ENCODE measurements around the gene CIT.
A peak's percentile ranks its signal among the peaks of the same experiment; 100 is the strongest.
"Not testable (repeated sequence)": the region's sequence is repeated elsewhere in the genome, so short reads cannot be mapped to it uniquely, and the experiment has no call there.

CIT gene

DNA sequence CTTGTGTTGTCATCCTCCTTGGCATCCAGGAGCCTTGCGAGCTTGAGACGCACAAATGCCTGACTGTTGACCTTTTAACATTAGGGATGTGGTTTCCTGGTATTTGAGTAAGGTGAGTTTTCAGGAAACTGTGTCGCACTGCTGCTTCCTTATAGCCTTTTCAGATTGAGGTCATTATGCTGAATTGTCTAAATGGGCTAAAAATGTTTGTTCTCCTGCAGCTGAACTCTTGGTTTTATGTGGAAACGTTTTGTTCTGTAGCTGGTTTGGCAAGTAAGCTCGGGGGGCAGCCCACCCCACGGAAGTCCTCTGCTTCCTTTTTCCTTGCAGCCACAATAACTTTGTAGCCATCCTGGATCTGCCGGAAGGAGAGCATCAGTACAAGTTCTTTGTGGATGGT lies 203.5 kb downstream of the CIT start:
- no peak for DNase-seq (ENCODE audit: low spot score)

GRCh38 chr12:119672194-119672593 lies 204.9 kb downstream of the CIT start:
- peak; percentile 67 for DNase-seq (ENCODE audit: low spot score)

DNA sequence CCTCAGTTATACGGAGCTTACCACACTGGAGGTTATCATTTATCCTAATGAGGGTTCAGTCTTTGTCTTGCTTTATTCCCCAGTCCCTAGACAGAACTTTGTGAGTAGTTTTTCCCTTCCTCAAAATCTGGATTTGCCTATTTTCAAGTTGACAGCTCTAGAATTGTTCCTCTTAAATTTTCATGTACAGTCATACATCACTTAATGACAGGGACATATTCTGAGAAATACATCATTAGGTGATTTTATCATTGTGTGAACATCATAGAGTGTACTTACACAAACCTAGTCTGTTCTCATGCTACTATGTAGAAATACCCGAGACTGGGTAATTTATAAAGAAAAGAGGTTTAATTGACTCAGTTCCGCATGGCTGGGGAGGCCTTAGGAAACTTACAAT lies 206.1 kb downstream of the CIT start:
- DNase-seq (ENCODE audit: low spot score), result peak; percentile 28

GRCh38 chr12:119669744-119670472 lies 207.2 kb downstream of the CIT start:
- DNase-seq (ENCODE audit: low spot score), result peak; percentile 39

GRCh38 chr12:119668324-119668841 lies 208.7 kb downstream of the CIT start:
- DNase-seq (ENCODE audit: low spot score), result peak; percentile 40

- peak; percentile 99 for DNase-seq (ENCODE audit: low spot score)
These were observed 209.4 kb downstream of the CIT start, which contains the start of gene PRKAB1 for GRCh38 chr12:119667577-119668323. PRKAB1 (plus strand) TSS chr12:119668133; CDS start chr12:119668245, 112 bp downstream.

DNA sequence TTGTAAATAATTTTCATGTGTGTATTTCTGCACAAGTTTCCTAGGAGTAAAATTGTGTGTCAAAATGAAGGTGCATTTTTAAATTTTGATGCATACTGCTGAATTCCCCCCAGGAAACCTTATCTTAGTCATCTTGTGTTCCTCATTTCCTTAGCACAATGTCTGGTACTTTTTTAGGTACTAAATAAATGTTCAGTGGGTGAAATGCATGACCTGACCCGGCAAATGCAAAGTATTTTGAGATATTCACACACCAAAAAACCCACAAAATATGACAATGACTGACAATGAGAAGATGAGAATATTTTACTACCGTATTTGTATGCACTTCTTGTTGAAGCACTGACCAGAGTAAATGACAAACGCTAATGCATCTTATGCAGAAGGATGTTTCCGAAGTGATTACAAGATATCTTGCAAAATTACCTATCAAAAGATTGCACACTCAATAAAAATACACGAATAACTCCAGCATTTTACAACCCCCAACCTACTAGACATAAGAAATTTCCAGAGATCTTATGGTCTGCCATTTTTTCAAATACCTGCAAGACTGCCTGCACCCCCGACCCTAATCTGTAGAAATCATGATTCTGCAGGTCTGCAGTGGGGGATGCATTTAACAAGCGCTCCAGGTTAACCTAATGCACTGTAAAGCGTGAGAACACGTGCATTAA lies 210.1 kb downstream of the CIT start:
- no peak for DNase-seq (ENCODE audit: low spot score)

DNA sequence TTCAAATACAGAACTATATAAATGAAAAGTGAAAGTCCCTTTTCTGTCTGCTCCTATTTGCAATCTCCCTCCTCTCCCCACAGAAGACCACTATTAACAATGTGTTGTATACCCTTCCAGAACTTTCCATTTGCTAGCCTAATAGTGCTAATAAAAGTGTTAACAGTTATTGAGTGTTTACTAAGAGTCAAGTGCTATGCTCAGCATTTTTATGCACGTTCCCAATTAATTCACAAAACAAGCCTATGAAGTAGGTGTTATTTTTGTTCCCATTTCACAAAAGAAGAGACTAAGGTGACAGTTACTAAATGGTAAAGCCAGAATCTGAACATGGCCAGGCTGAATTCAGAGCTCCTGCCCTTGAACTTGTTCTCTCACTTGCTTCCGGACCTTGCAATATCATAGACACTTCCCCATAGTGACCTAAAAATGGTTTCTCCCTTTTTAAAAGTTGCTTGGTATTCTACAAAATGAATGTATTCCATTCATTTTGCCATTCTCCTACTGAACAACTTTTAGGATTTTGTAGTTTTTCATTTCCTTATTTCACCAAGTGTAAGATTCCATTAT lies 210.8 kb downstream of the CIT start:
- DNase-seq (ENCODE audit: low spot score), result peak; percentile 43

GRCh38 chr12:119665164-119665929 lies 211.8 kb downstream of the CIT start:
- peak; percentile 94 for DNase-seq (ENCODE audit: low spot score)

- DNase-seq (ENCODE audit: low spot score), result peak; percentile 24
These were observed 212.5 kb downstream of the CIT start for GRCh38 chr12:119664642-119665041.

GRCh38 chr12:119661882-119662281 lies 215.2 kb downstream of the CIT start:
- DNase-seq (ENCODE audit: low spot score), result peak; percentile 17

DNA sequence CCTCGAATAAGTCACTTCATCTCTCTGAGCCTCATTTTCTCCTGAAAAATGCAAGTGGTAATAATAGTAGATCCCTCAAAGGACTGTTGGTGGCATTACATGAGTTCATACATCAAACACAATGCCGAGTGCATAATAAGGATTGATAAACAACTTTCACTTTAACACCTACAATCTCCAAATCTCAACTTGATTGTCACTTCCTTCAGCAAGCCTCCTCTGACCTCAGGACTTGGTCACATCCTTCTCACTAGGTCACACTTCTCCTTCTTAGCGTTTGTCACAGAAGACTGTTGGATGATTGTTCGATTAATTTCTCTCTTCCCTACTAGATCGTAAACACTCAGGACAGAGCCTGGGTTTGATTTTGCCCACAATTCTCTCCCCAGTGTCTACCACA lies 217.0 kb downstream of the CIT start:
- no peak for DNase-seq (ENCODE audit: low spot score)

GRCh38 chr12:119659289-119659897 lies 217.7 kb downstream of the CIT start:
- peak; percentile 78 for DNase-seq (ENCODE audit: low spot score)

DNA sequence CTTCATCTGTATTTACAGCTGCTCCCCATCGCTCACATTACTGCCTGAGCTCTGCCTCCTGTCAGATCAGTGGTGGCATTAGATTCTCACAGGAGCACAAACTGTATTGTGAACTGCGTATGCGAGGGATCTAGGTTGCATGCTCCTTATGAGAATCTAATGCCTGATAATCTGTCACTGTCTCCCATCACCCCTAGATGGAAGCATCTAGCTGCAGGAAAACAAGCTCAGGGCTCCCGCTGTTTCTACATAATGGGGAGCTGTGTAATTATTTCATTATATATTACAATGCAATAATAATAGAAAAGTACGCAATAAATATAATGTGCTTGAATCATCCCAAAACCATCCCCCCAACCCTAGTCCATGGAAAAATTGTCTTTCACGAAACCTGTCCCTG lies 219.0 kb downstream of the CIT start:
- DNase-seq (ENCODE audit: low spot score), result not testable (repeated sequence)

DNA sequence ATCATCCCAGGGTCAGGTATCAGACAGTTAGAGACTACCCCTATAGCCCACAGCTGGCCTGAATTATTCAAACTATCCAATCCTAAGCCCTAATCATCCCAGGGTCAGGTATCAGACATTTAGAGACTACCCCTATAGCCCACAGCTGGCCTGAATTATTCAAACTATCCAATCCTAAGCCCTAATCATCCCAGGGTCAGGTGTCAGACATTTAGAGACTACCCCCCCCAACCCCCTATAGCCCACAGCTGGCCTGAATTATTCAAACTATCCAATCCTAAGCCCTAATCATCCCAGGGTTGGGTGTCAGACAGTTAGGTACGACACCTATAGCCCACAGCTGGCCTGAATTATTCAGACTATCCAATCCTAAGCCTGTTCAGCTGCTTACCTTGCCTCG lies 220.1 kb downstream of the CIT start:
- DNase-seq (ENCODE audit: low spot score), result not testable (repeated sequence)

- DNase-seq (ENCODE audit: low spot score), result no peak
These were observed 224.5 kb downstream of the CIT start for GRCh38 chr12:119652665-119653064.

GRCh38 chr12:119649202-119649808 lies 227.8 kb downstream of the CIT start:
- peak; percentile 67 for DNase-seq (ENCODE audit: low spot score)

DNA sequence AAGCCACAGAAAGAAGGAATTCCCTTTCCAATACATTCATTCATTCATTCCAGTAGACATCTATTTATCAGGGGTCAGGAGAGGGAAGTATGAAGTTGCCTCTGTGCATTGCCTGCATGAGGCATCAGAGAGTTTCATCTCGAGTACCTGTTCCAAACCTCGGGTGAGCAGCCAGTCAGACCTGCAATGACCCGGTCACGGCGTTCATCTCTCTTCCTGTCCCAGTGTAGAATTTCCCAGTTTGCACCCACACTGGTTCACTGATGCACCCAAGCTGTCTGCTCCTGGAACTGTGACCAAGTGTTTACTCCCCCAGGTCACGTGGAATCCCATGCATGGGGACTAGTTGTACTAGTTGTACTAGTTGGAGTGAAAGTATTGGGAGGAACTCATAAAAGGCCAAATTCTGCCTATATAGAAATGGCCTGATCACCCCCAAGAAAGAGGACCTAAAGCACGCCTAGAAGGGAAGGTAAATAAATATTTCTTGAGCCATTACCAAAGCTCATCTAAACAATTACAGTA lies 231.5 kb downstream of the CIT start:
- no peak for DNase-seq (ENCODE audit: low spot score)

GRCh38 chr12:119644930-119645329 lies 232.2 kb downstream of the CIT start:
- DNase-seq (ENCODE audit: low spot score), result no peak

- DNase-seq (ENCODE audit: low spot score), result peak; percentile 13
These were observed 234.1 kb downstream of the CIT start for GRCh38 chr12:119642986-119643385.
